Measurements from ENCODE around the gene GMEB1. TPM values are rescaled to one million over a fixed set of nuclear protein-coding genes. Genes with fewer than 3 reads are reported as not detected.
A peak's percentile ranks its signal among the peaks of the same experiment; 100 is the strongest.

Gene GMEB1
- total and polyA plus RNA-seq, 8 donors: 2.2 to 7.7 (median 4.1) TPM

- peak in 2 of 4 donors; percentile 46 to 59 for ATAC-seq
- intact Hi-C loops (cut with DNase I): no loop called here
- H3K4me3 ChIP-seq: no peak overlapping the region
- H3K9me3 ChIP-seq: no peaks in the 10 kb centered on the region
- DNase-seq: no peak
- no peaks in the 10 kb centered on the region for H3K36me3 ChIP-seq
- TF ChIP-seq CTCF (IDR thresholded peaks at IDR 0.05): no peak
- H3K27ac ChIP-seq: no peak overlapping the region
- peaks cover 23 to 45% (median 25%) of the 10 kb centered on the region in 3 donors for H3K4me1 ChIP-seq
- FAIRE-seq: no peak
- WGBS, 2 donors: 28 to 36% methylated on average over 5 of the region's 5 CpGs
- H3K27me3 ChIP-seq: no peaks in the 10 kb centered on the region
These were observed 88.3 kb downstream of the GMEB1 start for GRCh38 chr1:28756846-28757245.

GRCh38 chr1:28758420-28758819 lies 89.8 kb downstream of the GMEB1 start:
- ATAC-seq (no peak), DNase-seq (no peak), FAIRE-seq (no peak)
- TF ChIP-seq CTCF (IDR thresholded peaks at IDR 0.05): no peak
- H3K27ac ChIP-seq: no peak overlapping the region
- H3K4me3 ChIP-seq: no peak overlapping the region
- no peaks in the 10 kb centered on the region for H3K36me3 ChIP-seq
- H3K27me3 ChIP-seq: no peaks in the 10 kb centered on the region
- H3K9me3 ChIP-seq: no peaks in the 10 kb centered on the region
- WGBS, 2 donors: 61 to 70% methylated on average over 4 of the region's 4 CpGs
- intact Hi-C loops (cut with DNase I): no loop called here
- H3K4me1 ChIP-seq: peaks cover 19 to 37% (median 23%) of the 10 kb centered on the region in 3 donors

- no peaks in the 10 kb centered on the region for H3K27me3 ChIP-seq
- WGBS, 2 donors: 96 to 97% methylated on average over 3 of the region's 3 CpGs
- FAIRE-seq (no peak), ATAC-seq (no peak), DNase-seq (no peak)
- peaks cover 19 to 33% (median 23%) of the 10 kb centered on the region in 3 donors for H3K4me1 ChIP-seq
- TF ChIP-seq CTCF (IDR thresholded peaks at IDR 0.05): no peak
- intact Hi-C loops (cut with DNase I): no loop called here
- no peaks in the 10 kb centered on the region for H3K9me3 ChIP-seq
- no peak overlapping the region for H3K27ac ChIP-seq
- no peak overlapping the region for H3K4me3 ChIP-seq
- H3K36me3 ChIP-seq: no peaks in the 10 kb centered on the region
These were observed 90.7 kb downstream of the GMEB1 start for GRCh38 chr1:28759257-28759656.

- no peak for TF ChIP-seq CTCF (IDR thresholded peaks at IDR 0.05)
- peaks cover under 1 to 15% (median 10%) of the 10 kb centered on the region in 3 donors for H3K4me1 ChIP-seq
- H3K9me3 ChIP-seq: no peaks in the 10 kb centered on the region
- intact Hi-C loops (cut with DNase I): no loop called here
- FAIRE-seq (no peak), DNase-seq (no peak), ATAC-seq (no peak)
- H3K27ac ChIP-seq: no peak overlapping the region
- WGBS, 2 donors: 93 to 95% methylated on average over 5 of the region's 5 CpGs
- H3K4me3 ChIP-seq: no peak overlapping the region
- no peaks in the 10 kb centered on the region for H3K27me3 ChIP-seq
- no peaks in the 10 kb centered on the region for H3K36me3 ChIP-seq
These were observed 92.6 kb downstream of the GMEB1 start for GRCh38 chr1:28761189-28761588.

- Histone ChIP-seq H3K27me3 (no peaks in the 10 kb centered on the region), H3K4me3 (no peak overlapping the region), H3K9me3 (no peaks in the 10 kb centered on the region), H3K27ac (no peak overlapping the region), H3K36me3 (no peaks in the 10 kb centered on the region), H3K4me1 (peaks cover 0 to 9% (median 4%) of the 10 kb centered on the region in 3 donors)
- no peak for ATAC-seq
- intact Hi-C loops (cut with DNase I): no loop called here
- WGBS, 2 donors: 73 to 83% methylated on average over 2 of the region's 2 CpGs
- no peak for FAIRE-seq
- DNase-seq: no peak
- no peak for TF ChIP-seq CTCF (IDR thresholded peaks at IDR 0.05)
These were observed 98.1 kb downstream of the GMEB1 start for GRCh38 chr1:28766532-28767183.

Data from pancreas (tissue), 10 donors.